Osteoblast (primary cell): ENCODE data around the gene HCN3. TPM values are rescaled to one million over a fixed set of nuclear protein-coding genes. Genes with fewer than 3 reads are reported as not detected.

Experiments used
- DNase-seq: peaks from one replicate; pipeline ENCODE4 v3.0.0; 2011; ENCODE audit warnings: low spot score, mixed read lengths; ENCODE audit not compliant: insufficient read length; ENCODE audit errors: missing footprints
- H2AFZ ChIP-seq: 2 replicates; pipeline ENCODE4 v1.6.0; 2011; ENCODE audit warnings: mild to moderate bottlenecking, low read length
- H3K27ac ChIP-seq: 2 replicates; pipeline ENCODE4 v1.5.1; 2011; ENCODE audit warnings: mild to moderate bottlenecking, low read depth, low read length, moderate library complexity
- H3K27me3 ChIP-seq: 2 replicates; pipeline ENCODE4 v1.6.0; 2012; ENCODE audit warnings: mild to moderate bottlenecking, control low read depth, inconsistent platforms, low read length, moderate library complexity; ENCODE audit not compliant: insufficient read depth
- H3K36me3 ChIP-seq: 2 replicates; pipeline ENCODE4 v1.5.1; 2011; ENCODE audit warnings: mild to moderate bottlenecking, low read length, control low read depth, moderate library complexity; ENCODE audit not compliant: insufficient read depth
- H3K4me1 ChIP-seq: 2 replicates; pipeline ENCODE4 v1.5.1; 2011; ENCODE audit warnings: mild to moderate bottlenecking, low read length, control low read depth, moderate library complexity; ENCODE audit not compliant: insufficient read depth
- H3K4me2 ChIP-seq: 2 replicates; pipeline ENCODE4 v1.6.0; 2011; ENCODE audit warnings: mild to moderate bottlenecking, low read length; ENCODE audit not compliant: insufficient read depth
- H3K4me3 ChIP-seq: fragments of 200-600 bp; sonication (generic); 3 replicates; pipeline ENCODE4 v1.5.1; 2012; ENCODE audit warnings: mild to moderate bottlenecking, low read length, inconsistent platforms; ENCODE audit not compliant: insufficient read depth
- H3K79me2 ChIP-seq: 2 replicates; pipeline ENCODE4 v1.6.0; 2012; ENCODE audit warnings: mild to moderate bottlenecking, low read length, control low read depth, inconsistent platforms; ENCODE audit not compliant: insufficient read depth
- H3K9me3 ChIP-seq: 2 replicates; pipeline ENCODE4 v1.5.1; 2011; ENCODE audit warnings: low read depth, low read length, control low read depth
- H4K20me1 ChIP-seq: 2 replicates; pipeline ENCODE4 v1.6.0; 2012; ENCODE audit warnings: mild to moderate bottlenecking, low read length, control low read depth; ENCODE audit not compliant: insufficient read depth
- CTCF ChIP-seq: IDR thresholded peaks from 2 replicates; pipeline ENCODE4 v1.5.1; 2011; ENCODE audit warnings: mild to moderate bottlenecking, low read depth, low read length, moderate library complexity; ENCODE audit errors: extremely low read depth
- total RNA-seq: library from RNA; depleted of rRNA; stranded (reverse); fragments of >200 nt; gene quantifications from 2 replicates; pipeline ENCODE4 v1.2.3, GENCODE V29; 2012

Gene HCN3
- total RNA-seq, 1 donor: 2.5 TPM

GRCh38 chr1:155334962-155335361 lies 57.7 kb downstream of the HCN3 start:
- Histone ChIP-seq H3K9me3 (no peaks in the 10 kb centered on the region), H3K27ac (no peak overlapping the region), H3K36me3 (peaks cover 60% of the 10 kb centered on the region), H2AFZ (no peak overlapping the region), H3K79me2 (peaks cover 2% of the 10 kb centered on the region), H3K4me3 (no peak overlapping the region), H4K20me1 (peaks cover 3% of the 10 kb centered on the region), H3K27me3 (no peaks in the 10 kb centered on the region), H3K4me2 (no peak overlapping the region), H3K4me1 (no peaks in the 10 kb centered on the region)
- DNase-seq: no peak
- TF ChIP-seq CTCF: no peak

Other genes with a start within 250 kb of the HCN3 start
- not detected in 2 replicates for gene DCST2, start 243.7 kb upstream of the HCN3 start, total RNA-seq
- not detected in 2 replicates for gene DCST1, start 243.6 kb upstream of the HCN3 start, total RNA-seq
- 89.0 and 101 TPM in 2 replicates for gene ADAM15, start 226.1 kb upstream of the HCN3 start, total RNA-seq
- gene EFNA4, start 213.7 kb upstream of the HCN3 start, total RNA-seq: 3.5 and 3.6 TPM in 2 replicates
- gene EFNA3, start 198.6 kb upstream of the HCN3 start, total RNA-seq: 1.4 and 2.1 TPM in 2 replicates
- 0.36 and 0.88 TPM in 2 replicates for gene EFNA1, start 149.6 kb upstream of the HCN3 start, total RNA-seq
- 34.5 and 38.0 TPM in 2 replicates for gene SLC50A1, start 141.6 kb upstream of the HCN3 start, total RNA-seq
- gene DPM3, start 136.9 kb upstream of the HCN3 start, total RNA-seq: 15.9 and 34.4 TPM in 2 replicates
- gene KRTCAP2, start 104.2 kb upstream of the HCN3 start, total RNA-seq: 112 and 117 TPM in 2 replicates
- gene TRIM46, start 103.6 kb upstream of the HCN3 start, total RNA-seq: 3.2 and 3.3 TPM in 2 replicates
- 61.9 and 66.6 TPM in 2 replicates for gene THBS3, start 69.6 kb upstream of the HCN3 start, total RNA-seq
- gene MTX1, start 68.8 kb upstream of the HCN3 start, total RNA-seq: 37.4 and 42.7 TPM in 2 replicates
- 6.5 and 7.7 TPM in 2 replicates for gene ENTREP3, start 22.0 kb upstream of the HCN3 start, total RNA-seq
- 35.9 and 41.3 TPM in 2 replicates for gene SCAMP3, start 15.1 kb upstream of the HCN3 start, total RNA-seq
- 17.4 and 19.7 TPM in 2 replicates for gene CLK2, start 4.0 kb upstream of the HCN3 start, total RNA-seq
- gene PKLR, start 24.0 kb downstream of the HCN3 start, total RNA-seq: not detected in 2 replicates
- gene FDPS, start 31.4 kb downstream of the HCN3 start, total RNA-seq: 191 and 216 TPM in 2 replicates
- gene RUSC1, start 43.4 kb downstream of the HCN3 start, total RNA-seq: 15.6 and 16.5 TPM in 2 replicates